Measurements from ENCODE around the gene TJP1. TPM values are rescaled to one million over a fixed set of nuclear protein-coding genes. Genes with fewer than 3 reads are reported as not detected.

TJP1 gene
- total RNA-seq, 4 donors from 2014 or later, result 88.0 to 165 (median 93.9) TPM

DNA sequence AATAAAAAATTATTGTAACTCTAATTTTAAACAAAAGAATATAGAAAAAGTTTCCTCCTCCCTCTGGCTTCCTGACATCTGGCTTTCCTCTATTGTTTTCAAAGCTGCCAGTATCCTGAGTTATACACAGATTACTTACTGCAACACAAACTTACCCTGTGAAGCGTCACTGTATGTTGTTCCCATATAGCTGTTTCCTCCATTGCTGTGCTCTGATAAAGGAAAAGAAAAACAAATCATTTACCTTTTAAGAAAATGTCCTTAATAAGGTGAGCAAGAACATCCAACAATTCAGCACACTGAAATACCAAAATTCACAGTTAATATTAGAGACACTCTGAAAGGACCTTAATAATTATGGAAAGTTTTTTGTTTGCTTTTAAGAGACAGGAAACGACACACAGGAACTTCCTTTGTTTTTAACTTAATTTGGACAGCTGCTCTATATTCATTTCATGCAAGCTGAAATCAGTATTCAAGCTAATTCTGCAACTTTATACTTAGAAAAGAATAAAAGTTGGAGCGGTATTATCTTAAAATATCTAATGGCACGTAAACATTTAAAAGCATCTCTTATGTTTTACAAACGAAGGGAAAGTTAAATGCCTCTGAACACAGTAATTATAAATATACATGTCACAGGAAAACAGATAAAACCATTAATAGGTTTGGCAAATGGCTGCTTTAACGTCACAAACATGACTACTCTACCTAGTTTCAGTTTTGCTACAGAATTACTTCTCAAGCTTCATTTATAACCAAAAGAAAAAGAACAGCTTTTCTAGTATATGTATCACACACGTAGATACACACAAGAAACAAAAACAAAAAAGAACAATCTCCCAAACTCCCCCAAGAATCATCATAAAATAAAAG lies 21.5 kb downstream of the TJP1 start:
- TF ChIP-seq, protein P1, sequence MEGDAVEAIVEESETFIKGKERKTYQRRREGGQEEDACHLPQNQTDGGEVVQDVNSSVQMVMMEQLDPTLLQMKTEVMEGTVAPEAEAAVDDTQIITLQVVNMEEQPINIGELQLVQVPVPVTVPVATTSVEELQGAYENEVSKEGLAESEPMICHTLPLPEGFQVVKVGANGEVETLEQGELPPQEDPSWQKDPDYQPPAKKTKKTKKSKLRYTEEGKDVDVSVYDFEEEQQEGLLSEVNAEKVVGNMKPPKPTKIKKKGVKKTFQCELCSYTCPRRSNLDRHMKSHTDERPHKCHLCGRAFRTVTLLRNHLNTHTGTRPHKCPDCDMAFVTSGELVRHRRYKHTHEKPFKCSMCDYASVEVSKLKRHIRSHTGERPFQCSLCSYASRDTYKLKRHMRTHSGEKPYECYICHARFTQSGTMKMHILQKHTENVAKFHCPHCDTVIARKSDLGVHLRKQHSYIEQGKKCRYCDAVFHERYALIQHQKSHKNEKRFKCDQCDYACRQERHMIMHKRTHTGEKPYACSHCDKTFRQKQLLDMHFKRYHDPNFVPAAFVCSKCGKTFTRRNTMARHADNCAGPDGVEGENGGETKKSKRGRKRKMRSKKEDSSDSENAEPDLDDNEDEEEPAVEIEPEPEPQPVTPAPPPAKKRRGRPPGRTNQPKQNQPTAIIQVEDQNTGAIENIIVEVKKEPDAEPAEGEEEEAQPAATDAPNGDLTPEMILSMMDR (IDR thresholded peaks at IDR 0.05), result no peak
- no peak for ATAC-seq (ENCODE audit: low FRiP score)

DNA sequence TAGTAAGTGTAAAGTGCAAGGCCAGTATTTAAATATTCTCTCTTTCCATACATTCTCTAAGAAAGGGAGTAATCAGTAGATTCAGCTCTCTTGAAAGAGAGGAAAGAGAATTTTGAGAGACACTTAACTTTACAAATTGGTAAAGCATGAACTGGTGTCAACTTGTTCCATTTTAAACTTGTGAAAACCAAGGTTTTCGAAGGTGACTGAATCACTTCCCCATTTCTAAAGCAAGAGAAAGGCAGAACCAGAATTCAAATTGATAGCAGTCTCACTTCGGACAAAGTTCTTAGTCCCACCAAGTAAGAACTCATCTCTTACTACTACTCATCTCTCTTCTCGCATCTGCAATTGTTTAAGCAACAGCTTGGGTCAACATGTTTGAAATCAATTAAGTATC lies 22.4 kb downstream of the TJP1 start:
- DNase-seq (ENCODE audit: low spot score) (no peak), ATAC-seq (ENCODE audit: low FRiP score) (no peak)
- TF ChIP-seq, protein P1 (IDR thresholded peaks at IDR 0.05), result no peak

More for the DNA sequence above, 21.5 kb downstream of the TJP1 start:
- no peak for DNase-seq (ENCODE audit: low spot score)

DNA sequence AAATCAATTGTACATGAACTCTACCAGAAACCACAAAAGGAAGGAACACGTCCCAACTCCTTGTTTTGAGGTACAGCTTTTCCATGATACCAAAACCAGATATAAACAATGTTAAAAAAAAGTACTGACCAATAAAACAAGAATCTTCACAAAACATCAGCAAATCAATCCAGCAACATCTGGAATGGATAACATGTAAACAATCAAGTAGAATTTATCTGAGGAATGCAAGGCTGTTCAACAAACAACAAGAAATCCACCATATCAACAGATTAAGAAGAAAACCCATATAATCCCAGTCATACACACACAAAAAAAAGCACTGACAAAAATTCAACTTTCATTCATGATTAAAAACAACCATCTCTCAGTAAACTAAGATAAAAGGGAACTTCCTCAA lies 26.7 kb downstream of the TJP1 start:
- ATAC-seq (ENCODE audit: low FRiP score) (no peak), DNase-seq (ENCODE audit: low spot score) (no peak)
- TF ChIP-seq, protein P1 (IDR thresholded peaks at IDR 0.05), result no peak

DNA sequence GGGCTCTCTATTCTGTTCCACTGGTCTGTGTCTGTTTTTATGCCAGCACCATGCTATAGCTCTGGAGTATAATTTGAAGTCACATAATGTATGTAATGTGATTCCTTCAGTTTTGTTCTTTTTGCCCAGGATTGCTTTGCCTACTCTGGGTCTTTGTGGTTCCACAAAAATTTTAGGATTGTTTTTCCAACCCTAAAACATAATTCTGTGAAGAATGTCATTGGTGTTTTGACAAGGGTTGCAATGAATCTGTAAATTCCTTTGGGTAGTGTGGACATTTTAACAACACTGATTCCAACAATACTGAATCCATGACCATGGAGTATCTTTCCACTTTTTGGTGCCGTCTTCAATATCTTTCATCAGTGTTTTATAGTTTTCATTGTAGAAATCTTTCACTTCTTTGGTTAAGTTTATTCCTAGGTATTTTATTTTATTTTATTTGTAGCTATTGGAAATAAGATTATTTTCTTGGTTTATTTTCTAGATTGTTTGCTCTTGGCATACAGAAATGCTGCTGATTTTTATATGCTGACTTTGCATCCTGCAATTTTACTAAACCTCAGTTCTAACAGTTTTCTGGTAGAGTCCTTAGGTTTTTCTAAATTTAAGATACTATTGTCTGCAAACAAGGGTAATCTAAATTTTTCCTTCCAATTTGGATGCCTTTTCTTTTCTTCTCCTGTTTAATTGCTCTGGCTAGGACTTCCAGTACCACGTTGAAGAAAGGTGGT lies 29.7 kb downstream of the TJP1 start:
- TF ChIP-seq, protein P1 (IDR thresholded peaks at IDR 0.05), result no peak
- ATAC-seq (ENCODE audit: low FRiP score), result no peak
- DNase-seq (ENCODE audit: low spot score), result no peak

DNA sequence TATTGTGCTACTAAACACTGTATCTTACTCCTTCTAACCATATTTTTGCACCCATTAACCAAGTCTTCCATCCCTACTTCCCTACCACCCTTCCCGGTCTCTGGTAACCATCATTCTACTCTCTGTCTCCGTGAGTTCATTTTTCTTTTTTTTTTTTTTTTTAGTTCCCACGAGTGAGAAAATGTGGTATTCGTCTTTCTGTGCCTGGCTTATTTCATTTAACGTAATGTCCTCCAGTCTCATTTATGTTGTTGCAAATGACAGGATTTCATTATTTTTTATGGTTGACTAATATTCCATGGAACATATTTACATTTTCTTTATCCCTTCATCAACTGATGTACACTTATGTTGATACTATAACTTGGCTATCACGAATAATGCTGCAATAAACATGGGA lies 31.7 kb downstream of the TJP1 start:
- ATAC-seq (ENCODE audit: low FRiP score) (no peak), DNase-seq (ENCODE audit: low spot score) (no peak)
- TF ChIP-seq, protein P1 (IDR thresholded peaks at IDR 0.05), result no peak

DNA sequence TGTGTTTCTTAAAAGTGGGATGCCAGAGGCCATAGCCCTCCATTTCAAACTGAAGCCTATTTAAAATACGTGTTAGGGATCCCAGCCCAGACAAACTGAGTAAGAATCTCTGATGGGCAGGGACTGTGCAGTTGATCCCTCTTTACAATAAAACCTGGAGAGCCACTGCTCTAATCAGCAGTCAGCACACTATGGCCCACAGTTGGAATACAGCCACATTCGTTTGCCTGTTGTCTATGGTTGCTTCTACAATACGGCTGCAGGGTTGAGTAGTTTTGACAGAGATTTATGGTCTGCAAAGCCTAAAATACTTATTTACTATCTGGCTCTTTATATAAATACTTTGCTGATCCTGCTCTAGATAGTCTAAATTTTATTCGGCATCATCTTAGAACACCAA lies 32.4 kb downstream of the TJP1 start:
- DNase-seq (ENCODE audit: low spot score), result no peak
- no peak for ATAC-seq (ENCODE audit: low FRiP score)
- TF ChIP-seq, protein P1 (IDR thresholded peaks at IDR 0.05), result no peak
